HepG2 (cell line): ENCODE measurements around the gene LCE2A. TPM values are rescaled to one million over a fixed set of nuclear protein-coding genes. Genes with fewer than 3 reads are reported as not detected.

Source experiments
- ATAC-seq: fragments of 200-7000 bp; cut with Tn5 transposase; 3 replicates; pipeline ENCODE4 v1.9.1; 2020; ENCODE audit warnings: mild to moderate bottlenecking, moderate library complexity
- Bru-seq: library from RNA; stranded (reverse); fragments of 400-500 nt; gene quantifications from one replicate; lab custom pipeline; 2021; lab: Mats Ljungman, UMichigan
- BruChase-seq, 2 experiments: library from RNA; stranded (reverse); fragments of 400-500 nt; gene quantifications; one replicate each; lab custom pipeline; 2021; lab: Mats Ljungman, UMichigan
- BruUV-seq: library from RNA; stranded (reverse); fragments of 400-500 nt; replicated peaks from 2 replicates; lab custom pipeline; 2021; lab: Mats Ljungman, UMichigan
- CTCF ChIA-PET: fragments of 300-600 bp; formaldehyde crosslinking; extraction: SDS; loops from one replicate; lab custom pipeline; 2021; ENCODE audit warnings: low total read pairs, inconsistent platforms, low intra/inter-chr PET ratio; lab: Yijun Ruan, JAX
- POLR2A ChIA-PET: fragments of 350-600 bp; sonication (Branson Sonifier 250); formaldehyde crosslinking; loops from one replicate; lab custom pipeline; 2020; ENCODE audit warnings: antibody characterized with exemption, inconsistent platforms; lab: Yijun Ruan, JAX
- DNase-seq: peaks from one replicate; pipeline ENCODE4 v3.0.0-alpha.2; 2015; ENCODE audit warnings: low spot score
- FAIRE-seq: peaks from 3 replicates; lab custom pipeline; 2011; peaks lifted over from hg19 to GRCh38; lab: Jason Lieb, UNC
- H2AFZ ChIP-seq: one replicate; pipeline ENCODE4 v1.6.1; 2011; ENCODE audit warnings: low read length, inconsistent platforms
- H3K27ac ChIP-seq: fragments of 300-600 bp; 3 replicates; pipeline ENCODE4 v1.8.0; 2011; ENCODE audit warnings: mixed run types, mild to moderate bottlenecking, mixed read lengths, low read length, inconsistent platforms; ENCODE audit not compliant: insufficient read depth; ENCODE audit errors: extremely low read length
- H3K27me3 ChIP-seq, 2 experiments: fragments of 200-600 bp in 1 of 2; 2 replicates in 1 of 2; 3 replicates in 1 of 2; pipeline versions ENCODE4 v1.6.0 to v1.8.0; 2011; ENCODE audit warnings: low read length in 2 of 2, mild to moderate bottlenecking in 2 of 2, moderate library complexity in 2 of 2, inconsistent platforms in 1 of 2; ENCODE audit not compliant: insufficient read depth in 2 of 2, control insufficient read depth in 1 of 2
- H3K36me3 ChIP-seq, 2 experiments: fragments of 200-600 bp in 1 of 2; replicated peaks in 1 of 2; 2 replicates in 1 of 2; 3 replicates in 1 of 2; pipeline versions ENCODE4 v1.5.1 to v1.8.0; 2011; ENCODE audit warnings: low read length in 2 of 2, inconsistent platforms in 1 of 2; ENCODE audit not compliant: insufficient read depth in 2 of 2, control insufficient read depth in 1 of 2
- H3K4me1 ChIP-seq: 2 replicates; pipeline ENCODE4 v1.5.1; 2012; ENCODE audit warnings: low read length, inconsistent platforms; ENCODE audit not compliant: insufficient read depth
- H3K4me2 ChIP-seq: 2 replicates; pipeline ENCODE4 v1.6.0; 2011; ENCODE audit warnings: low read depth, low read length, inconsistent platforms
- H3K4me3 ChIP-seq, 3 experiments: fragments of 200-600 bp in 1 of 3; sonication (generic), shearing (Covaris generic) in 1 of 3; replicated peaks in 1 of 3; 2 replicates each; pipeline ENCODE4 v1.5.1; 2011 to 2016; ENCODE audit warnings: low read length in 3 of 3, inconsistent platforms in 2 of 3, low read depth in 2 of 3, mild to moderate bottlenecking in 2 of 3, control low read depth in 1 of 3, mixed read lengths in 1 of 3; ENCODE audit not compliant: insufficient read depth in 1 of 3
- H3K79me2 ChIP-seq: one replicate; pipeline ENCODE4 v1.6.1; 2011; ENCODE audit warnings: low read length, inconsistent platforms; ENCODE audit not compliant: insufficient read depth
- H3K9ac ChIP-seq: 2 replicates; pipeline ENCODE4 v1.6.0; 2011; ENCODE audit warnings: mild to moderate bottlenecking, low read depth, low read length, inconsistent platforms; ENCODE audit not compliant: insufficient read depth
- H3K9me3 ChIP-seq: 2 replicates; pipeline ENCODE4 v1.5.1; 2012; ENCODE audit warnings: mild to moderate bottlenecking, low read length
- H4K20me1 ChIP-seq: 2 replicates; pipeline ENCODE4 v1.6.0; 2011; ENCODE audit warnings: inconsistent platforms, mild to moderate bottlenecking, low read length, moderate library complexity; ENCODE audit not compliant: insufficient read depth
- ARHGAP35 ChIP-seq: sonication (generic); formaldehyde crosslinking; IDR thresholded peaks from 2 replicates; pipeline ENCODE4 v1.9.0; 2022; ENCODE audit warnings: mild to moderate bottlenecking, inconsistent platforms, moderate library complexity, missing genetic modification reagents, borderline replicate concordance
- ATF6 ChIP-seq: sonication (generic); formaldehyde crosslinking; conservative IDR thresholded peaks from 2 replicates; pipeline ENCODE4 v1.4.0; 2020; ENCODE audit warnings: missing genetic modification reagents
- BHLHE40 ChIP-seq: IDR thresholded peaks from 2 replicates; pipeline ENCODE4 v1.6.1; 2011; ENCODE audit warnings: low read length, improper control_type of control experiment
- CC2D1A ChIP-seq: sonication (generic); formaldehyde crosslinking; IDR thresholded peaks from 2 replicates; pipeline ENCODE4 v1.8.1; 2023; ENCODE audit warnings: mild to moderate bottlenecking, missing genetic modification reagents
- FOXM1 ChIP-seq: sonication (generic); formaldehyde crosslinking; IDR thresholded peaks from 2 replicates; pipeline ENCODE4 v1.5.0; 2020; ENCODE audit warnings: missing genetic modification reagents
- KLF11 ChIP-seq: IDR thresholded peaks from 2 replicates; pipeline ENCODE4 v1.6.1; 2016; ENCODE audit warnings: missing compliant biosample characterization
- MAFF ChIP-seq: IDR thresholded peaks from 2 replicates; pipeline ENCODE4 v1.6.1; 2011; ENCODE audit warnings: low read depth, low read length, improper control_type of control experiment
- MIER3 ChIP-seq: IDR thresholded peaks from 2 replicates; pipeline ENCODE4 v1.6.1; 2016; ENCODE audit warnings: missing compliant biosample characterization, borderline replicate concordance
- RCOR2 ChIP-seq: IDR thresholded peaks from 2 replicates; pipeline ENCODE4 v1.6.1; 2016; ENCODE audit warnings: missing biosample characterization, missing genetic modification reagents
- ZBTB44 ChIP-seq: sonication (generic); formaldehyde crosslinking; IDR thresholded peaks from 2 replicates; pipeline ENCODE4 v1.4.0; 2020; ENCODE audit warnings: missing genetic modification reagents
- ZNF337 ChIP-seq: sonication (generic); formaldehyde crosslinking; IDR thresholded peaks from 2 replicates; pipeline ENCODE4 v1.5.1; 2020; ENCODE audit warnings: missing genetic modification reagents, low read depth, mild to moderate bottlenecking, borderline replicate concordance
- ZNF550 ChIP-seq: sonication (generic); formaldehyde crosslinking; IDR thresholded peaks from 2 replicates; pipeline ENCODE4 v1.4.0; 2020; ENCODE audit warnings: mild to moderate bottlenecking, missing genetic modification reagents, borderline replicate concordance
- ZNF703 ChIP-seq: sonication (generic); formaldehyde crosslinking; IDR thresholded peaks from 2 replicates; pipeline ENCODE4 v1.5.1; 2020; ENCODE audit warnings: missing genetic modification reagents, mild to moderate bottlenecking, moderate library complexity, borderline replicate concordance
- ZNF709 ChIP-seq: sonication (generic); formaldehyde crosslinking; IDR thresholded peaks from 2 replicates; pipeline ENCODE4 v1.5.0; 2020; ENCODE audit warnings: mild to moderate bottlenecking, missing genetic modification reagents
- ZNF773 ChIP-seq: sonication (generic); formaldehyde crosslinking; IDR thresholded peaks from 2 replicates; pipeline ENCODE4 v1.4.0; 2020; ENCODE audit warnings: missing genetic modification reagents, borderline replicate concordance
- ZNF816 ChIP-seq: sonication (generic); formaldehyde crosslinking; IDR thresholded peaks from 2 replicates; pipeline ENCODE4 v1.8.0; 2022; ENCODE audit warnings: missing genetic modification reagents, mild to moderate bottlenecking, borderline replicate concordance
- ZNF883 ChIP-seq: sonication (generic); formaldehyde crosslinking; IDR thresholded peaks from 2 replicates; pipeline ENCODE4 v1.5.1; 2020; ENCODE audit warnings: mild to moderate bottlenecking, missing genetic modification reagents; ENCODE audit errors: not compliant biosample characterization
- WGBS: methylation state at CpG from one replicate; pipeline ENCODE4 v1.1.6; 2017; ENCODE audit warnings: low lambda C conversion rate; 5-methylcytosine and 5-hydroxymethylcytosine counted together
- in situ Hi-C: cut with HindIII; loops from 2 replicates; pipeline ENCODE4 v1.10.0; 2017; ENCODE audit warnings: low pct_unique_long_range_greater_than_20kb; ENCODE audit not compliant: extremely low pct_ligation_motif_present
- intact Hi-C: fragments of 100-400 bp; cut with micrococcal nuclease; formaldehyde crosslinking; loops from one replicate; pipeline ENCODE4 v1.10.0; 2022; ENCODE audit not compliant: unreplicated experiment
- long read RNA-seq, 2 experiments: library from RNA in 1 of 2; library from polyadenylated mRNA in 1 of 2; stranded (forward) in 1 of 2; unstranded in 1 of 2; transcript quantifications; one replicate each; pipeline ENCODE4 v2.0.0, GENCODE V29; 2019 to 2022
- polyA minus RNA-seq, 3 experiments: library from RNA; depleted of rRNA, polyadenylated mRNA; stranded (reverse); fragments of >200 nt; gene quantifications; 2 replicates each; pipeline ENCODE4 v1.2.3, GENCODE V29; 2011; ENCODE audit warnings: low replicate concordance in 1 of 3
- polyA plus RNA-seq, 8 experiments: library from polyadenylated mRNA; depleted of rRNA in 3 of 8; stranded (reverse) in 7 of 8; unstranded in 1 of 8; fragments of >200 nt; fragmentation: Illumina TruSeq in 4 of 8; extraction: Trizol in 4 of 8; gene quantifications; 2 replicates each; pipeline versions ENCODE4 v1.2.1 to v1.2.3, GENCODE V29; 2011 to 2016; ENCODE audit warnings: low read depth in 4 of 8, missing spikeins in 1 of 8, mixed read lengths in 1 of 8; ENCODE audit not compliant: insufficient read depth in 1 of 8
- total RNA-seq, 5 experiments: library from RNA; depleted of rRNA; stranded (reverse); fragments of >200 nt; fragmentation: Illumina TruSeq; extraction: Trizol; gene quantifications; 2 replicates each; pipeline ENCODE4 v1.2.3, GENCODE V29; 2016; ENCODE audit warnings: low read depth in 1 of 5

LCE2A gene
- total RNA-seq (2016; rRNA removed; fragmentation: Illumina TruSeq; extraction: Trizol) (not detected in 2 replicates), polyA plus RNA-seq (2011; rRNA removed) (not detected in 2 replicates), polyA minus RNA-seq (2011; rRNA and poly(A)+ RNA removed; ENCODE audit: low replicate concordance) (not detected in 2 replicates), Bru-seq, nascent RNA (not detected), BruChase-seq, experiment 1, labeled RNA remaining after a 6-hour chase (not detected), BruChase-seq, experiment 2, labeled RNA remaining after a 2-hour chase (not detected)
- not detected in 2 replicates for total RNA-seq (2016; cell fraction: cytosol; rRNA removed; fragmentation: Illumina TruSeq; extraction: Trizol; ENCODE audit: low read depth)
- not detected in 2 replicates for total RNA-seq (2016; cell fraction: insoluble cytoplasmic fraction; rRNA removed; fragmentation: Illumina TruSeq; extraction: Trizol)
- total RNA-seq (2016; cell fraction: membrane; rRNA removed; fragmentation: Illumina TruSeq; extraction: Trizol), result not detected in 2 replicates
- not detected in 2 replicates for total RNA-seq (2016; cell fraction: nucleus; rRNA removed; fragmentation: Illumina TruSeq; extraction: Trizol)
- polyA plus RNA-seq (2011; cell fraction: cytosol; rRNA removed), result not detected in 2 replicates
- polyA plus RNA-seq (2011; cell fraction: nucleus; rRNA removed), result not detected in 2 replicates
- polyA plus RNA-seq (2012), result not detected in 2 replicates
- polyA plus RNA-seq (2016; cell fraction: cytosol; fragmentation: Illumina TruSeq; extraction: Trizol; ENCODE audit: low read depth), result not detected in 2 replicates
- not detected in 2 replicates for polyA plus RNA-seq (2016; cell fraction: insoluble cytoplasmic fraction; fragmentation: Illumina TruSeq; extraction: Trizol; ENCODE audit: low read depth)
- not detected in 2 replicates for polyA plus RNA-seq (2016; cell fraction: membrane; fragmentation: Illumina TruSeq; extraction: Trizol; ENCODE audit: low read depth)
- not detected in 2 replicates for polyA plus RNA-seq (2016; cell fraction: nucleus; fragmentation: Illumina TruSeq; extraction: Trizol; ENCODE audit: insufficient read depth, low read depth)
- not detected in 2 replicates for polyA minus RNA-seq (2011; cell fraction: cytosol; rRNA and poly(A)+ RNA removed)
- not detected in 2 replicates for polyA minus RNA-seq (2011; cell fraction: nucleus; rRNA and poly(A)+ RNA removed)
- long read RNA-seq, experiment 1, result 0 reads
- long read RNA-seq, experiment 2, result 0 reads

- H3K27me3 ChIP-seq, result no peaks in the 10 kb centered on the region; a peak in 1 of 5 replicates
- no TSS peak for BruUV-seq
- H4K20me1 ChIP-seq, result no peaks in the 10 kb centered on the region
- WGBS, result 0% methylated on average over 1 of the region's 4 CpGs
- no peak within 1 kb of the TSS for H3K27ac ChIP-seq
- intact Hi-C loops (no loop called here), in situ Hi-C loops (no loop called here)
- no peaks in the 10 kb centered on the region for H3K36me3 ChIP-seq
- H3K9me3 ChIP-seq, result no peaks in the 10 kb centered on the region; the same call in 1 of the 2 replicates
- DNase-seq, result no peak
- H3K79me2 ChIP-seq, result no peaks in the 10 kb centered on the region
- H2AFZ ChIP-seq, result no peak within 1 kb of the TSS
- no peak within 1 kb of the TSS for H3K4me2 ChIP-seq
- H3K4me3 ChIP-seq, result no peak within 1 kb of the TSS
- H3K4me1 ChIP-seq, result no peaks in the 10 kb centered on the region
- H3K9ac ChIP-seq, result no peak within 1 kb of the TSS
- no peak for TF ChIP-seq RCOR2 (CRISPR knock-in tag)
- TF ChIP-seq ATF6 (CRISPR knock-in tag), result no peak
- no peak for TF ChIP-seq FOXM1 (CRISPR knock-in tag)
- no peak for TF ChIP-seq KLF11 (CRISPR knock-in tag)
- TF ChIP-seq ZNF883 (CRISPR knock-in tag), result no peak
- no peak for TF ChIP-seq MIER3 (CRISPR knock-in tag)
- no peak for TF ChIP-seq ZNF709
- no peak for TF ChIP-seq BHLHE40
- TF ChIP-seq ZBTB44, result no peak
- TF ChIP-seq ZNF550 (CRISPR knock-in tag), result no peak
- TF ChIP-seq CC2D1A (CRISPR knock-in tag), result no peak
- no peak for TF ChIP-seq ZNF816 (CRISPR knock-in tag)
- no peak for TF ChIP-seq ZNF773 (CRISPR knock-in tag)
- TF ChIP-seq ARHGAP35 (CRISPR knock-in tag), result no peak
- no peak for TF ChIP-seq ZNF703
- no peak for TF ChIP-seq ZNF337
- no peak for TF ChIP-seq MAFF
- no peak for FAIRE-seq
- POLR2A ChIA-PET, result no interaction called here
- CTCF ChIA-PET, result no interaction called here
- no peak for ATAC-seq
These were observed at the start of gene LCE2A for GRCh38 chr1:152697701-152698600. LCE2A (plus strand) TSS chr1:152698345; CDS start chr1:152698902, 557 bp downstream.
